CD4-positive, alpha-beta T cell treated with Interleukin-10 for 1 hour (primary cell): Measurements from ENCODE around the gene AQP12A.
"Not testable (repeated sequence)": the region's sequence is repeated elsewhere in the genome, so short reads cannot be mapped to it uniquely, and the experiment has no call there.

ENCODE experiments used
- DNase-seq: peaks from one replicate; pipeline ENCODE4 v3.0.0-alpha.2; 2020

The AQP12A gene

GRCh38 chr2:240662681-240663080 is 29.0 kb upstream of the AQP12A start:
- DNase-seq: no peak

GRCh38 chr2:240663546-240664190 is 28.0 kb upstream of the AQP12A start:
- DNase-seq: no peak

GRCh38 chr2:240664622-240665021 is 27.0 kb upstream of the AQP12A start:
- DNase-seq: no peak

- DNase-seq: no peak
Measured at GRCh38 chr2:240670402-240670801, 21.3 kb upstream of the AQP12A start.

GRCh38 chr2:240670950-240671349 is 20.7 kb upstream of the AQP12A start:
- DNase-seq: no peak

- no peak for DNase-seq
Measured at GRCh38 chr2:240672076-240672700, 19.5 kb upstream of the AQP12A start.

- no peak for DNase-seq
Measured at GRCh38 chr2:240672701-240673190, 18.9 kb upstream of the AQP12A start.

- DNase-seq: not testable (repeated sequence)
Measured at GRCh38 chr2:240674461-240675184, 17.0 kb upstream of the AQP12A start.

- not testable (repeated sequence) for DNase-seq
Measured at GRCh38 chr2:240675345-240675744, 16.3 kb upstream of the AQP12A start.

- DNase-seq: not testable (repeated sequence)
Measured at GRCh38 chr2:240678043-240678442, 13.6 kb upstream of the AQP12A start.

GRCh38 chr2:240678909-240679308 is 12.8 kb upstream of the AQP12A start:
- DNase-seq: not testable (repeated sequence)

- not testable (repeated sequence) for DNase-seq
Measured at GRCh38 chr2:240680185-240680584, 11.5 kb upstream of the AQP12A start.

- not testable (repeated sequence) for DNase-seq
Measured at GRCh38 chr2:240682431-240683224, 9.0 kb upstream of the AQP12A start, which contains the start of gene AQP12B. Gene AQP12B (minus strand): TSS chr2:240682885. CDS start chr2:240682837, 48 bp downstream.

GRCh38 chr2:240683329-240683979 is 8.2 kb upstream of the AQP12A start:
- DNase-seq: not testable (repeated sequence)

GRCh38 chr2:240683980-240684728 is 7.5 kb upstream of the AQP12A start:
- not testable (repeated sequence) for DNase-seq

- DNase-seq: no peak
Measured at GRCh38 chr2:240685771-240686371, 5.8 kb upstream of the AQP12A start.

- no peak for DNase-seq
Measured at GRCh38 chr2:240686460-240686859, 5.2 kb upstream of the AQP12A start.

- DNase-seq: no peak
Measured at GRCh38 chr2:240687045-240687740, 4.5 kb upstream of the AQP12A start.

- no peak for DNase-seq
Measured at GRCh38 chr2:240687741-240688552, 3.7 kb upstream of the AQP12A start.

- no peak for DNase-seq
Measured at GRCh38 chr2:240688553-240688919, 3.1 kb upstream of the AQP12A start.
